Measurements from ENCODE around the gene PLD6.

PLD6 gene

DNA sequence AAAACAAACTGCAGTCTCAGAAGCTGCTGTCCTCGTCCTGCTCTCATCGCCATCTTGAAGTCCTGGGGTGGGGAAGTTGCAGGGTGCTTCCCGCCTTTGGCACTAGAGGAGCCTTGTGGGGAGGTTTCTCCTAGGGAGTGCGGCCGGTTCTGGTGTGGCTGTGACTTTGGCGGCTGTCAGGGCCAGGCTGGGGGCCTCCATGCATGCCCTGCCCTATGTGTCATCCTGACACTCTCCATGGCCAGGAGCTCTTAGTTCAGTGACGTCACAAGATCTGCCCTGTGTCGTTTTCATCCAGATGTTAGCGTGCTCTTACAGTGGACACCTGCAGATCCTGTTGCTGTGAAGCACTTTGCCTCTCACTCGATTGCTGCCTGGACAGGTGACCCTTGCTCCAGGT, 49.6 kb downstream of the PLD6 start:
- H4K20me1 ChIP-seq (ENCODE audit: insufficient read depth, low read length, poor library complexity, severe bottlenecking): no peaks in the 10 kb centered on the region
- H3F3A ChIP-seq (ENCODE audit: low read depth): no peaks in the 10 kb centered on the region

DNA sequence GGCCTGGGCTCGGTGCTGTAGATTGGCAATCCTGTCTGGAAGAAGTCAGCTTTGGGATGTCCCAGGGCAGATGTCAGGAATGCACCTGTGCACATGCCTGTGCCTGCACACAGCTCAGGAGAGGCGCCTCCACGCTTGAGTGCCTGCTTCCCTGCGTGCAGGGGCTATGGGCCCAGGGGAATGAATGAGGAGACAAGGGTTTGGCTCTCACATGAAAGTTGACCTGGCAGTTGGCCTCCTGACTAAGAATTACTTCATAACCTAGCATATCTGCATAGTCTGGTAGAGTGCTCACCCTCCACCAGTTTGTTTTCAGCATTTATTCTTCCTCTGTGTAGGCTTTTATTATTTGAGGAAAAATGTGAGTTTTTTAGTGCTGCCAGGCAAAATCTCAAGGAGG, 50.0 kb downstream of the PLD6 start:
- Histone ChIP-seq H3K36me3 (ENCODE audit: insufficient read depth, low read length) (peaks cover 96% of the 10 kb centered on the region; the same call in 1 of the 2 replicates), H3K9me2 (replicated peaks; ENCODE audit: low read depth, low read length) (no peaks in the 10 kb centered on the region), H3K9ac (ENCODE audit: low read depth, low read length, poor library complexity, severe bottlenecking) (no peak overlapping the region), H4K20me1 (ENCODE audit: insufficient read depth, low read length, poor library complexity, severe bottlenecking) (no peaks in the 10 kb centered on the region), H3K4me1 (ENCODE audit: insufficient read depth, low read length, poor library complexity, severe bottlenecking) (no peaks in the 10 kb centered on the region), H2AFZ (ENCODE audit: low read length) (no peak overlapping the region), H3K4me3 (ENCODE audit: low read length, poor library complexity, severe bottlenecking) (no peak overlapping the region), H3F3A (ENCODE audit: low read depth) (no peaks in the 10 kb centered on the region), H3K27me3 (ENCODE audit: insufficient read depth, low read length, poor library complexity, severe bottlenecking) (no peaks in the 10 kb centered on the region), H3K79me2 (ENCODE audit: insufficient read depth, low read length) (no peaks in the 10 kb centered on the region), H3K4me2 (ENCODE audit: low read depth, low read length, poor library complexity, severe bottlenecking) (no peak overlapping the region), H3K9me3 (ENCODE audit: insufficient read depth, low read depth, low read length) (no peaks in the 10 kb centered on the region)
- no peak for TF ChIP-seq EZH2phosphoT487 (IDR thresholded peaks at IDR 0.05; ENCODE audit: borderline replicate concordance)
- TF ChIP-seq, protein P1, sequence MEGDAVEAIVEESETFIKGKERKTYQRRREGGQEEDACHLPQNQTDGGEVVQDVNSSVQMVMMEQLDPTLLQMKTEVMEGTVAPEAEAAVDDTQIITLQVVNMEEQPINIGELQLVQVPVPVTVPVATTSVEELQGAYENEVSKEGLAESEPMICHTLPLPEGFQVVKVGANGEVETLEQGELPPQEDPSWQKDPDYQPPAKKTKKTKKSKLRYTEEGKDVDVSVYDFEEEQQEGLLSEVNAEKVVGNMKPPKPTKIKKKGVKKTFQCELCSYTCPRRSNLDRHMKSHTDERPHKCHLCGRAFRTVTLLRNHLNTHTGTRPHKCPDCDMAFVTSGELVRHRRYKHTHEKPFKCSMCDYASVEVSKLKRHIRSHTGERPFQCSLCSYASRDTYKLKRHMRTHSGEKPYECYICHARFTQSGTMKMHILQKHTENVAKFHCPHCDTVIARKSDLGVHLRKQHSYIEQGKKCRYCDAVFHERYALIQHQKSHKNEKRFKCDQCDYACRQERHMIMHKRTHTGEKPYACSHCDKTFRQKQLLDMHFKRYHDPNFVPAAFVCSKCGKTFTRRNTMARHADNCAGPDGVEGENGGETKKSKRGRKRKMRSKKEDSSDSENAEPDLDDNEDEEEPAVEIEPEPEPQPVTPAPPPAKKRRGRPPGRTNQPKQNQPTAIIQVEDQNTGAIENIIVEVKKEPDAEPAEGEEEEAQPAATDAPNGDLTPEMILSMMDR (conservative IDR thresholded peaks at IDR 0.05; ENCODE audit: low read length): no peak

More for the DNA sequence above, 49.6 kb downstream of the PLD6 start:
- H3K4me2 ChIP-seq (ENCODE audit: low read depth, low read length, poor library complexity, severe bottlenecking): no peak overlapping the region
- TF ChIP-seq, protein P1 (conservative IDR thresholded peaks at IDR 0.05; ENCODE audit: low read length): no peak
- no peak for TF ChIP-seq EZH2phosphoT487 (IDR thresholded peaks at IDR 0.05; ENCODE audit: borderline replicate concordance)
- no peaks in the 10 kb centered on the region for H3K9me3 ChIP-seq (ENCODE audit: insufficient read depth, low read depth, low read length)
- H3K4me3 ChIP-seq (ENCODE audit: low read length, poor library complexity, severe bottlenecking): no peak overlapping the region
- H3K4me1 ChIP-seq (ENCODE audit: insufficient read depth, low read length, poor library complexity, severe bottlenecking): no peaks in the 10 kb centered on the region
- H3K27me3 ChIP-seq (ENCODE audit: insufficient read depth, low read length, poor library complexity, severe bottlenecking): no peaks in the 10 kb centered on the region
- no peaks in the 10 kb centered on the region for H3K9me2 ChIP-seq (replicated peaks; ENCODE audit: low read depth, low read length)
- H3K79me2 ChIP-seq (ENCODE audit: insufficient read depth, low read length): no peaks in the 10 kb centered on the region
- peaks cover 94% of the 10 kb centered on the region; the same call in 1 of the 2 replicates for H3K36me3 ChIP-seq (ENCODE audit: insufficient read depth, low read length)
- no peak overlapping the region for H2AFZ ChIP-seq (ENCODE audit: low read length)
- no peak overlapping the region for H3K9ac ChIP-seq (ENCODE audit: low read depth, low read length, poor library complexity, severe bottlenecking)

DNA sequence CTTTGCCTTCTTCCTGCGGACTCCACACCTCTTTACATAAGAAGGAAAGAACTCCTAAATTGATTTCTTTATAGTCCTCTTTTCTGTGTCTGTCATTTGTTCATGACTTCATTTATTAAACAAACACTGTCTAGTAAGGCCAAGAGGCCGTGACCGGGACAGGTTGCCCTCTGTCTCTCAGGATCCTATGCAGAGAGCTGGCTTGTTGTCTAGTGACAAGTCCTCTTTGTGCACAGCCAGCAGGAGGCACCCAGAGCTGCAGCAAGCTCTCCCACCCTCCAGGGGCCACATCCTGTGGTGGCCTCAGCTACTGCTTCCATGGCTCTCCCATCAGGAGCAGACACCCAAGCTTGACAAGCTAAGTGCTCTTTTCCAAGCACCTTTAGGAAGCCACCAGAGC, 50.6 kb downstream of the PLD6 start:
- Histone ChIP-seq H3K79me2 (ENCODE audit: insufficient read depth, low read length) (no peaks in the 10 kb centered on the region), H3F3A (ENCODE audit: low read depth) (no peaks in the 10 kb centered on the region), H3K4me3 (ENCODE audit: low read length, poor library complexity, severe bottlenecking) (no peak overlapping the region), H3K9me3 (ENCODE audit: insufficient read depth, low read depth, low read length) (no peaks in the 10 kb centered on the region), H4K20me1 (ENCODE audit: insufficient read depth, low read length, poor library complexity, severe bottlenecking) (no peaks in the 10 kb centered on the region), H3K4me1 (ENCODE audit: insufficient read depth, low read length, poor library complexity, severe bottlenecking) (no peaks in the 10 kb centered on the region), H2AFZ (ENCODE audit: low read length) (no peak overlapping the region), H3K27me3 (ENCODE audit: insufficient read depth, low read length, poor library complexity, severe bottlenecking) (no peaks in the 10 kb centered on the region), H3K9me2 (replicated peaks; ENCODE audit: low read depth, low read length) (no peaks in the 10 kb centered on the region), H3K36me3 (ENCODE audit: insufficient read depth, low read length) (peaks cover 92% of the 10 kb centered on the region; the same call in 1 of the 2 replicates), H3K4me2 (ENCODE audit: low read depth, low read length, poor library complexity, severe bottlenecking) (no peak overlapping the region), H3K9ac (ENCODE audit: low read depth, low read length, poor library complexity, severe bottlenecking) (no peak overlapping the region)
- no peak for TF ChIP-seq EZH2phosphoT487 (IDR thresholded peaks at IDR 0.05; ENCODE audit: borderline replicate concordance)
- TF ChIP-seq, protein P1 (conservative IDR thresholded peaks at IDR 0.05; ENCODE audit: low read length): no peak

Data from Loucy (cell line).